Mucosa of gallbladder (tissue), 1 donor: ENCODE measurements around the gene DNAJC3. TPM values are rescaled to one million over a fixed set of nuclear protein-coding genes. Genes with fewer than 3 reads are reported as not detected.
A peak's percentile ranks its signal among the peaks of the same experiment; 100 is the strongest.
"Not testable (repeated sequence)": the region's sequence is repeated elsewhere in the genome, so short reads cannot be mapped to it uniquely, and the experiment has no call there.

Experiments used
- DNase-seq: peaks from one replicate; pipeline ENCODE4 v3.0.0-alpha.2; 2020; ENCODE audit warnings: low spot score
- total RNA-seq: library from RNA; stranded (reverse); gene quantifications from one replicate; pipeline ENCODE4 v1.2.1, GENCODE V29; 2021
- donor health status: DM: no; HTN: no; CAD: no.

DNAJC3 gene
- 76.5 TPM for total RNA-seq

GRCh38 chr13:95676762-95677563 is at the start of gene DNAJC3:
Gene DNAJC3 (plus strand): TSS chr13:95677139. CDS start chr13:95677256, 117 bp downstream.
- peak; percentile 99 for DNase-seq

GRCh38 chr13:95627590-95627989 is 49.3 kb upstream of the DNAJC3 start:
- DNase-seq, result no peak

- DNase-seq, result no peak
Measured at GRCh38 chr13:95628488-95628887, 48.5 kb upstream of the DNAJC3 start.

GRCh38 chr13:95629071-95629470 is 47.9 kb upstream of the DNAJC3 start:
- no peak for DNase-seq

GRCh38 chr13:95630593-95630992 is 46.3 kb upstream of the DNAJC3 start:
- no peak for DNase-seq

GRCh38 chr13:95636853-95637252 is 40.1 kb upstream of the DNAJC3 start:
- DNase-seq, result no peak

- DNase-seq, result no peak
Measured at GRCh38 chr13:95641291-95642027, 35.5 kb upstream of the DNAJC3 start.

- DNase-seq, result peak; percentile 23
Measured at GRCh38 chr13:95642028-95642621, 34.8 kb upstream of the DNAJC3 start.

- no peak for DNase-seq
Measured at GRCh38 chr13:95642999-95643398, 33.9 kb upstream of the DNAJC3 start.

- no peak for DNase-seq
Measured at GRCh38 chr13:95643571-95643935, 33.4 kb upstream of the DNAJC3 start.

GRCh38 chr13:95643936-95644598 is 32.9 kb upstream of the DNAJC3 start:
- no peak for DNase-seq

GRCh38 chr13:95644601-95645052 is 32.3 kb upstream of the DNAJC3 start, which contains the start of gene DZIP1:
Gene DZIP1 (minus strand): TSS chr13:95644706. CDS start chr13:95642029, 2,677 bp downstream.
- DNase-seq, result peak; percentile 48

GRCh38 chr13:95647321-95647720 is 29.6 kb upstream of the DNAJC3 start:
- no peak for DNase-seq

- DNase-seq, result no peak
Measured at GRCh38 chr13:95650696-95651095, 26.2 kb upstream of the DNAJC3 start.

GRCh38 chr13:95652244-95652764 is 24.6 kb upstream of the DNAJC3 start:
- DNase-seq, result no peak

- no peak for DNase-seq
Measured at GRCh38 chr13:95652821-95653220, 24.1 kb upstream of the DNAJC3 start.

GRCh38 chr13:95656386-95657015 is 20.4 kb upstream of the DNAJC3 start:
- DNase-seq, result no peak

- no peak for DNase-seq
Measured at GRCh38 chr13:95659500-95659899, 17.4 kb upstream of the DNAJC3 start.

GRCh38 chr13:95660981-95661581 is 15.9 kb upstream of the DNAJC3 start:
- DNase-seq, result no peak

- not testable (repeated sequence) for DNase-seq
Measured at GRCh38 chr13:95667235-95667634, 9.7 kb upstream of the DNAJC3 start.

GRCh38 chr13:95671597-95671996 is 5.3 kb upstream of the DNAJC3 start:
- DNase-seq, result no peak
